GM23248 (cell line): ENCODE data around the gene MUC13.

Source experiments
- EZH2 ChIP-seq: fragments of 200-600 bp; sonication (generic); IDR thresholded peaks from 2 replicates; pipeline ENCODE4 v1.6.1; 2018; ENCODE audit warnings: antibody characterized with exemption, mild to moderate bottlenecking; ENCODE audit not compliant: insufficient read depth, poor library complexity, severe bottlenecking
- EZH2phosphoT487 ChIP-seq: fragments of 200-600 bp; sonication (generic); IDR thresholded peaks from 2 replicates; pipeline ENCODE4 v1.6.1; 2018; ENCODE audit warnings: antibody characterized with exemption, moderate library complexity, mild to moderate bottlenecking, low read depth; ENCODE audit not compliant: insufficient read depth

GRCh38 chr3:124978627-124979026 lies 44.1 kb upstream of the MUC13 start:
- TF ChIP-seq EZH2 (no peak), EZH2phosphoT487 (no peak)
